HG03565 (cell line): ENCODE measurements around the gene PURA.

Experiments used
- ATAC-seq: cut with Tn5 transposase; IDR thresholded peaks from one replicate; pipeline ENCODE4 v1.9.1; 2021; ENCODE audit warnings: mild to moderate bottlenecking, moderate library complexity; ENCODE audit not compliant: unreplicated experiment

Gene PURA

GRCh38 chr5:140109759-140110645 lies 3.9 kb upstream of the PURA start:
- no peak for ATAC-seq

GRCh38 chr5:140110646-140110957 lies 3.3 kb upstream of the PURA start:
- no peak for ATAC-seq

GRCh38 chr5:140111011-140111858 lies 2.7 kb upstream of the PURA start:
- no peak for ATAC-seq

- ATAC-seq, result no peak
Measured at GRCh38 chr5:140111859-140112551, 1.9 kb upstream of the PURA start.

GRCh38 chr5:140112685-140113179 lies 1.2 kb upstream of the PURA start:
- no peak for ATAC-seq

GRCh38 chr5:140113180-140113698 lies 670 bp upstream of the PURA start:
- ATAC-seq, result no peak

GRCh38 chr5:140114341-140115185 lies 654 bp downstream of the PURA start:
- peak; percentile 25 for ATAC-seq

GRCh38 chr5:140115186-140115500 lies 1.2 kb downstream of the PURA start:
- ATAC-seq, result no peak

GRCh38 chr5:140116716-140117115 lies 2.8 kb downstream of the PURA start:
- no peak for ATAC-seq

- ATAC-seq, result no peak
Measured at GRCh38 chr5:140117523-140117922, 3.6 kb downstream of the PURA start.

GRCh38 chr5:140118302-140118936 lies 4.5 kb downstream of the PURA start:
- ATAC-seq, result no peak

- no peak for ATAC-seq
Measured at GRCh38 chr5:140125637-140126036, 11.7 kb downstream of the PURA start, which contains the start of gene IGIP. Gene IGIP (plus strand): TSS chr5:140125937. CDS start chr5:140128477, 2,540 bp downstream.

- no peak for ATAC-seq
Measured at GRCh38 chr5:140126315-140127012, 12.6 kb downstream of the PURA start.

GRCh38 chr5:140128376-140128775 lies 14.5 kb downstream of the PURA start:
- no peak for ATAC-seq

- no peak for ATAC-seq
Measured at GRCh38 chr5:140130949-140131733, 17.2 kb downstream of the PURA start.

GRCh38 chr5:140131967-140132409 lies 18.1 kb downstream of the PURA start:
- ATAC-seq, result no peak

- no peak for ATAC-seq
Measured at GRCh38 chr5:140133514-140134167, 19.7 kb downstream of the PURA start.
